HUES64 (cell line): ENCODE results near the gene DYRK1A.

Experiments
- H3K27ac ChIP-seq: 2 replicates; pipeline ENCODE4 v1.7.0; 2013; ENCODE audit warnings: low read depth, low read length, inconsistent platforms
- H3K27me3 ChIP-seq: 2 replicates; pipeline ENCODE4 v1.6.1; 2013; ENCODE audit warnings: mild to moderate bottlenecking, low read length; ENCODE audit not compliant: insufficient read depth
- H3K36me3 ChIP-seq: 2 replicates; pipeline ENCODE4 v1.6.1; 2013; ENCODE audit warnings: mild to moderate bottlenecking, low read length; ENCODE audit not compliant: insufficient read depth
- H3K4me1 ChIP-seq: 2 replicates; pipeline ENCODE4 v1.6.1; 2013; ENCODE audit warnings: mild to moderate bottlenecking, low read length, moderate library complexity; ENCODE audit not compliant: insufficient read depth
- H3K4me3 ChIP-seq: 2 replicates; pipeline ENCODE4 v1.5.1; 2013; ENCODE audit warnings: mild to moderate bottlenecking, low read length, moderate library complexity
- H3K9ac ChIP-seq: 2 replicates; pipeline ENCODE4 v1.6.1; 2013; ENCODE audit warnings: mild to moderate bottlenecking, low read depth, low read length
- H3K9me3 ChIP-seq: 2 replicates; pipeline ENCODE4 v1.6.1; 2013; ENCODE audit warnings: low read depth, low read length; ENCODE audit not compliant: insufficient read depth
- WGBS: fragments of 150-250, 120-280 bp; methylation state at CpG from one replicate; pipeline ENCODE4 v1.1.7; 2013; ENCODE audit warnings: missing lambda C conversion rate; 5-methylcytosine and 5-hydroxymethylcytosine counted together

The DYRK1A gene

GRCh38 chr21:37433456-37433840 is 66.9 kb downstream of the DYRK1A start:
- no peaks in the 10 kb centered on the region for H3K9me3 ChIP-seq
- no peak overlapping the region for H3K9ac ChIP-seq
- no peak overlapping the region for H3K4me3 ChIP-seq
- WGBS = 98% methylated on average over 5 of the region's 5 CpGs
- peaks cover 7% of the 10 kb centered on the region; the same call in 1 of the 2 replicates for H3K36me3 ChIP-seq
- H3K27me3 ChIP-seq = no peaks in the 10 kb centered on the region
- no peak overlapping the region for H3K27ac ChIP-seq
- peaks cover 56% of the 10 kb centered on the region for H3K4me1 ChIP-seq

DNA sequence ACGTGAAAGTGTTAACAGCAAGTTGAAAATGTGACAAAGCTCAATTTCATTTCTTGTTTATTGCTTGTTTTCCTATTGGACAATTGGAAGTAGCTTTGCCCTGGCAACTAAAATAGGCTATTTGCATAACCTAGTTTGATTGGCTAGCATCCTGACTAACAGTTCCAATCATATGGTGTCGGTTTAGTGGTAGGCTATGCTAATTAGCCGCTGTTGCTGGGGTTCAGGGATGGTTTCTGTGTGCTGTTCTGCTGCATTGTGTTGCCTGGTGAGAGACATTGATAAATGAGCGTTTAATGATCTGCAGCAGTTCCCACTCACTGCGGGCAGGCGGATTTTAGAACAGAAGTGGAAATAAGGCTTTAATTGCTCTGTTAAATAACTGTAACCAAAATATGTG is 68.5 kb downstream of the DYRK1A start:
- Histone ChIP-seq H3K4me1 (peaks cover 43% of the 10 kb centered on the region), H3K27ac (no peak overlapping the region), H3K27me3 (no peaks in the 10 kb centered on the region), H3K9me3 (peaks cover 6% of the 10 kb centered on the region; the same call in 1 of the 2 replicates), H3K9ac (no peak overlapping the region), H3K36me3 (peaks cover 5% of the 10 kb centered on the region; the same call in 1 of the 2 replicates), H3K4me3 (no peak overlapping the region)
- WGBS = 76% methylated on average over 6 of the region's 6 CpGs

GRCh38 chr21:37435711-37436110 is 69.1 kb downstream of the DYRK1A start:
- 93% methylated on average over 3 of the region's 3 CpGs for WGBS
- Histone ChIP-seq H3K27me3 (no peaks in the 10 kb centered on the region), H3K4me1 (peaks cover 38% of the 10 kb centered on the region), H3K9me3 (peaks cover 6% of the 10 kb centered on the region; the same call in 1 of the 2 replicates), H3K36me3 (peaks cover 4% of the 10 kb centered on the region; the same call in 1 of the 2 replicates), H3K27ac (no peak overlapping the region; the same call in 1 of the 2 replicates), H3K9ac (no peak overlapping the region), H3K4me3 (no peak overlapping the region)

DNA sequence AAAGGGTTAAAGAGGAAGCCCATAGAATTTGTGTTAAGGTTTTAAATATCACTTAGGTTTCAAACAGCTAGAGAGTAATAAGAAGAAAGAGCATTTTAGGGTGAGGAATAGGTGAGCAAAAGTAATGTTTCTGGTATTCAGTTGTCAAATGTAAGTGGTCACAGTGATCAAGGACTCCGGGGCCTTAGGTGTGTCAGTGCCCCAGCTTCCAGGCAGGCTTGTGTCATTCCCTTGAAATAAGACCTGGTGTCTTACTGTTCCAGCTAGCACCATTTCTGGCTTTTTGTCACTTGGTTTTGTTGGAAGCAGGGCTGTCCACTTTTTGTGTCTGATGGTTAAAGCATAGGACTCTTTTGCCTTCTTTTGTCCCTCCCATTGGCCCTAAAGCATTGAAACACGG is 69.6 kb downstream of the DYRK1A start:
- peaks cover 33% of the 10 kb centered on the region for H3K4me1 ChIP-seq
- H3K4me3 ChIP-seq = no peak overlapping the region
- WGBS = 98% methylated on average over 2 of the region's 2 CpGs

DNA sequence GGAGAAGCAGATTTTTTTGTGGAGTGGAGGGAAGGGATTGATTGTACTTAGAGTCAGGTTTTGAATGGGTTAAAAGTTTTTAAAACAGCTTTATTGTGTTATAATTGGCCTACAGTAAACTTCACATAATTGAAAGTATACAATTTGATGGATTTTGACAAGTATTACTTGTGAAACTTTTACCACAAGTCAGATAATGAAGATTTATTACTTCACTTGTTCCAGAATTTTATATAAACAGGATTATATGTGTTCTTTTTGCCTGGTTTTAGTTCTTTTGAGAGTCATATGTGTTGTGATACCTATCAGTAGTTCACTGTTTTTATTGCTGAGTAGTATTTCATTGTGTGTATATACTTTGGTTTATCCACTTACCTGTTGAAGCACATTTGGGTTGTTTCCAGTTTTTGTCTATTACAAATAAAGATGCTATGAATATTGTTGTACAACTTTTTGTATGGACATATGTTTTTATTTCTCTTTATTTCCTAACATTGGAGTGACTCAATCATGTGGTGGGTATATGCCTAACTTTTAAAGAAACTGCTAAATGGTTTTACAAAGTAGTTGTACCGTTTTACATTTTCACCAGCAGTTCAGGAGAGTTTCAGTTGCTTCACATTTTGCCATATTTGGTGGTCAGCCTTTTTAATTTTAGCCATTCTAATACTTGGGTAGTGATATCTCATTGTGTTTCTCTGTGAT is 71.0 kb downstream of the DYRK1A start:
- 94% methylated on average over 1 of the region's 1 CpG for WGBS
- Histone ChIP-seq H3K4me1 (peaks cover 36% of the 10 kb centered on the region), H3K9me3 (peaks cover 6% of the 10 kb centered on the region; the same call in 1 of the 2 replicates), H3K9ac (no peak overlapping the region), H3K27ac (no peak overlapping the region), H3K4me3 (no peak overlapping the region), H3K36me3 (peaks cover 4% of the 10 kb centered on the region; the same call in 1 of the 2 replicates), H3K27me3 (no peaks in the 10 kb centered on the region)

More for the DNA sequence above, 69.6 kb downstream of the DYRK1A start:
- Histone ChIP-seq H3K36me3 (peaks cover 4% of the 10 kb centered on the region; the same call in 1 of the 2 replicates), H3K9ac (no peak overlapping the region), H3K9me3 (peaks cover 6% of the 10 kb centered on the region; the same call in 1 of the 2 replicates), H3K27ac (no peak overlapping the region), H3K27me3 (no peaks in the 10 kb centered on the region)

DNA sequence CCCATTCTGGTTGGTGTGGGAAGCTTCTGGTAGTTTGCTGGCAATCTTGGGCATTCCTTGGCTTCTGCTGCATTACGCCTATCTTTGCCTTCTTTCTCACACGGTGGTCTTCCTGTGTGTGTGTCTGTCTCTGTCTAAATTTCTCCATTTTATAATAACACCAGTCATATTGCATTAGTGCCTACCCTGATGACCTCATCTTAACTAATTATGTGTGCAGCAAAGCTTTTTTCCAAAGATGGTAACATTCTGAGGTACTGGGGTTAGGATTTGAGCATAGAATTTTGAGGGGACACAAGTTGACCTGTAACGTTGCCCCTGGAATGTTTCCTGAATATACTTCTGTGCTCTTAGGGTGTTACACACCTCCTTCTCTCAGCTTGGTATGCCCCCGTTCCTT is 77.1 kb downstream of the DYRK1A start:
- H3K36me3 ChIP-seq = peaks cover 4% of the 10 kb centered on the region; the same call in 1 of the 2 replicates
- WGBS = 93% methylated on average over 4 of the region's 4 CpGs

GRCh38 chr21:37445228-37445627 is 78.7 kb downstream of the DYRK1A start:
- Histone ChIP-seq H3K27ac (no peak overlapping the region), H3K9me3 (no peaks in the 10 kb centered on the region)
- 91% methylated on average over 5 of the region's 5 CpGs for WGBS

More for the DNA sequence above, 77.1 kb downstream of the DYRK1A start:
- Histone ChIP-seq H3K9ac (no peak overlapping the region), H3K9me3 (peaks cover 6% of the 10 kb centered on the region; the same call in 1 of the 2 replicates), H3K27me3 (no peaks in the 10 kb centered on the region), H3K4me1 (peaks cover 32% of the 10 kb centered on the region), H3K4me3 (no peak overlapping the region), H3K27ac (no peak overlapping the region)

GRCh38 chr21:37446552-37446951 is 80.0 kb downstream of the DYRK1A start:
- H3K27me3 ChIP-seq = no peaks in the 10 kb centered on the region
- WGBS = 88% methylated on average over 5 of the region's 5 CpGs
- no peak overlapping the region for H3K27ac ChIP-seq
- H3K9me3 ChIP-seq = no peaks in the 10 kb centered on the region
- no peak overlapping the region for H3K9ac ChIP-seq
- H3K36me3 ChIP-seq = no peaks in the 10 kb centered on the region
- H3K4me1 ChIP-seq = peaks cover 55% of the 10 kb centered on the region
- no peak overlapping the region for H3K4me3 ChIP-seq

More at GRCh38 chr21:37445228-37445627, 78.7 kb downstream of the DYRK1A start:
- no peak overlapping the region for H3K9ac ChIP-seq
- no peaks in the 10 kb centered on the region for H3K36me3 ChIP-seq
- H3K27me3 ChIP-seq = no peaks in the 10 kb centered on the region
- H3K4me1 ChIP-seq = peaks cover 45% of the 10 kb centered on the region
- H3K4me3 ChIP-seq = no peak overlapping the region

GRCh38 chr21:37447288-37447936 is 80.8 kb downstream of the DYRK1A start:
- H3K9ac ChIP-seq = no peak overlapping the region
- no peaks in the 10 kb centered on the region for H3K36me3 ChIP-seq
- H3K4me3 ChIP-seq = no peak overlapping the region
- H3K27me3 ChIP-seq = no peaks in the 10 kb centered on the region
- H3K4me1 ChIP-seq = peaks cover 62% of the 10 kb centered on the region
- no peak overlapping the region for H3K27ac ChIP-seq
- H3K9me3 ChIP-seq = no peaks in the 10 kb centered on the region
- 94% methylated on average over 6 of the region's 7 CpGs for WGBS

- Histone ChIP-seq H3K27ac (no peak overlapping the region), H3K36me3 (no peaks in the 10 kb centered on the region), H3K9me3 (no peaks in the 10 kb centered on the region), H3K4me3 (no peak overlapping the region), H3K9ac (no peak overlapping the region), H3K27me3 (no peaks in the 10 kb centered on the region), H3K4me1 (peaks cover 69% of the 10 kb centered on the region)
- WGBS = 89% methylated on average over 6 of the region's 6 CpGs
These were observed 82.8 kb downstream of the DYRK1A start for GRCh38 chr21:37449302-37449937.

DNA sequence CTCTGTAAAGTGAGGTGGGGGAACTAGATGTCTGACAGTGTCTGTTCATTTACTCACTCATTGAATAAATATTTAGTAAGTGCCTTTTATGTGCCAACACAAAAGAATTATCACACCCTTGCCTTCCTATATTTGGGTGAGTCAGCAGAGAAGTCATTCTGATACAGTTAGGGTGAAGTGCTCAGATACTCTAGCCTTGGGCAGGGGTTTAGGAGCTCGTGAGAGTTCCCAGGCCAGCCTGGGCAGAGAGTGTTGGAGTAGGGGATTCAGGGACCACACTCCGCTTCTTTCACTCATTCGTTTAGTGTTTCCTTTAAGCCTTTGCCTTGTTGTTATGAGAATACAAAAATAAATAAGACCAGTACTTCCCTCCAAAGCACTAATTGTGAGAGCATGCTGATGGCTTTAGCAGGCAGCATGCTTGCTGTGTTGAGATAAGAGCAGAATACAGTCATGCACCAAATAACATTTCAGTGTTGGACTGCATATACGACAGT is 83.9 kb downstream of the DYRK1A start:
- Histone ChIP-seq H3K9ac (no peak overlapping the region), H3K27me3 (no peaks in the 10 kb centered on the region), H3K27ac (no peak overlapping the region), H3K4me1 (peaks cover 66% of the 10 kb centered on the region), H3K4me3 (no peak overlapping the region), H3K9me3 (no peaks in the 10 kb centered on the region), H3K36me3 (no peaks in the 10 kb centered on the region)
- WGBS = 80% methylated on average over 4 of the region's 4 CpGs
